SK-N-SH (cell line): ENCODE results near the gene SMIM21. TPM values are rescaled to one million over a fixed set of nuclear protein-coding genes. Genes with fewer than 3 reads are reported as not detected.

Experiments
- CTCF ChIA-PET: fragments of 300-600, 350-600 bp; formaldehyde crosslinking; extraction: SDS; loops from one replicate; lab custom pipeline; 2021; lab: Yijun Ruan, JAX
- POLR2A ChIA-PET: fragments of 350-600 bp; sonication (Branson Sonifier 250); formaldehyde crosslinking; extraction: SDS; loops from one replicate; lab custom pipeline; 2020; ENCODE audit warnings: antibody characterized with exemption, inconsistent platforms; lab: Yijun Ruan, JAX
- DNase-seq: peaks from one replicate; pipeline ENCODE4 v3.0.0; 2012
- H2AFZ ChIP-seq: fragments of 200-600 bp; sonication (generic); 2 replicates; pipeline ENCODE4 v1.8.1; 2016; ENCODE audit warnings: antibody characterized with exemption, mild to moderate bottlenecking, low read depth
- H3F3A ChIP-seq: fragments of 200-600 bp; sonication (generic); replicated peaks from 2 replicates; pipeline ENCODE3; 2016; ENCODE audit warnings: antibody characterized with exemption, mild to moderate bottlenecking; ENCODE audit not compliant: insufficient read depth
- H3K27ac ChIP-seq, 2 experiments: fragments of 200-500 bp in 1 of 2; fragments of 200-600 bp in 1 of 2; sonication (Bioruptor generic) in 1 of 2; sonication (generic), shearing (Covaris generic) in 1 of 2; 2 replicates each; pipeline versions ENCODE4 v1.5.1 to v1.6.1; 2014 to 2016; ENCODE audit warnings: low read depth in 2 of 2, inconsistent platforms in 1 of 2, low read length in 1 of 2, mild to moderate bottlenecking in 1 of 2, mixed read lengths in 1 of 2
- H3K27me3 ChIP-seq: fragments of 200-600 bp; sonication (generic), shearing (Covaris generic); 2 replicates; pipeline ENCODE4 v1.6.1; 2016; ENCODE audit warnings: mixed run types; ENCODE audit not compliant: insufficient read depth
- H3K36me3 ChIP-seq, 2 experiments: fragments of 200-500 bp in 1 of 2; fragments of 200-600 bp in 1 of 2; sonication (Bioruptor generic) in 1 of 2; sonication (generic) in 1 of 2; replicated peaks in 1 of 2; 2 replicates each; pipeline versions ENCODE3 to v1.5.1; 2014 to 2016; ENCODE audit warnings: low read length in 1 of 2, mild to moderate bottlenecking in 1 of 2; ENCODE audit not compliant: insufficient read depth in 2 of 2, control insufficient read depth in 1 of 2
- H3K4me1 ChIP-seq, 2 experiments: fragments of 200-500 bp in 1 of 2; fragments of 200-600 bp in 1 of 2; sonication (Bioruptor generic) in 1 of 2; sonication (generic), shearing (Covaris generic) in 1 of 2; 2 replicates each; pipeline versions ENCODE4 v1.5.1 to v1.6.1; 2014 to 2016; ENCODE audit warnings: low read depth in 1 of 2, low read length in 1 of 2, mixed run types in 1 of 2; ENCODE audit not compliant: insufficient read depth in 2 of 2, control insufficient read depth in 1 of 2
- H3K4me2 ChIP-seq: fragments of 200-600 bp; sonication (generic), shearing (Covaris generic); 2 replicates; pipeline ENCODE4 v1.6.1; 2017; ENCODE audit warnings: mixed run types
- H3K4me3 ChIP-seq, 2 experiments: fragments of 200-500 bp in 1 of 2; fragments of 200-600 bp in 1 of 2; sonication (Bioruptor generic) in 1 of 2; sonication (generic), shearing (Covaris generic) in 1 of 2; 2 replicates each; pipeline versions ENCODE4 v1.5.1 to v1.8.1; 2014 to 2016; ENCODE audit warnings: low read depth in 2 of 2, inconsistent platforms in 1 of 2, low read length in 1 of 2, mild to moderate bottlenecking in 1 of 2, mixed read lengths in 1 of 2, moderate library complexity in 1 of 2
- H3K79me2 ChIP-seq: fragments of 200-600 bp; sonication (generic); 2 replicates; pipeline ENCODE4 v1.8.1; 2017; ENCODE audit warnings: mild to moderate bottlenecking; ENCODE audit not compliant: insufficient read depth
- H3K9ac ChIP-seq: fragments of 200-600 bp; sonication (generic); 2 replicates; pipeline ENCODE4 v1.6.1; 2017; ENCODE audit warnings: mixed run types
- H3K9me2 ChIP-seq: fragments of 200-600 bp; sonication (generic); 2 replicates; pipeline ENCODE4 v1.6.1; 2017; ENCODE audit warnings: mixed run types
- H3K9me3 ChIP-seq: fragments of 200-600 bp; sonication (generic); 2 replicates; pipeline ENCODE4 v1.6.1; 2017; ENCODE audit warnings: mixed run types, mild to moderate bottlenecking, moderate library complexity
- H4K20me1 ChIP-seq: fragments of 200-600 bp; sonication (generic); 2 replicates; pipeline ENCODE4 v1.6.1; 2017; ENCODE audit warnings: mild to moderate bottlenecking, mixed run types; ENCODE audit not compliant: insufficient read depth
- CTCF ChIP-seq: fragments of 200-600 bp; sonication (generic); IDR thresholded peaks from 2 replicates; pipeline ENCODE4 v1.6.1; 2017; ENCODE audit warnings: antibody characterized with exemption, mild to moderate bottlenecking, moderate library complexity
- ELF1 ChIP-seq: IDR thresholded peaks from 2 replicates; pipeline ENCODE4 v1.4.0; 2012
- EZH2phosphoT487 ChIP-seq: fragments of 200-600 bp; sonication (generic); IDR thresholded peaks from 2 replicates; pipeline ENCODE4 v1.6.1; 2017; ENCODE audit warnings: low read depth, mixed run types, mild to moderate bottlenecking, antibody characterized with exemption, moderate library complexity, borderline replicate concordance
- FOSL2 ChIP-seq: IDR thresholded peaks from 2 replicates; pipeline ENCODE4 v1.4.0; 2012; ENCODE audit warnings: low read depth, mild to moderate bottlenecking, moderate library complexity, borderline replicate concordance
- FOXM1 ChIP-seq: IDR thresholded peaks from 2 replicates; pipeline ENCODE4 v1.4.0; 2012; ENCODE audit warnings: low read depth, mild to moderate bottlenecking
- IRF3 ChIP-seq: fragments of 150-350 bp; IDR thresholded peaks from 2 replicates; pipeline ENCODE4 v1.6.1; 2016; ENCODE audit warnings: mild to moderate bottlenecking, low read depth, low read length
- MAX ChIP-seq: IDR thresholded peaks from 2 replicates; pipeline ENCODE4 v1.4.0; 2012; ENCODE audit warnings: low read depth
- RCOR1 ChIP-seq: fragments of 150-350 bp; IDR thresholded peaks from 2 replicates; pipeline ENCODE4 v1.6.1; 2017; ENCODE audit warnings: antibody characterized with exemption, low read length
- REST ChIP-seq: IDR thresholded peaks from 2 replicates; pipeline ENCODE4 v1.6.1; 2012; ENCODE audit warnings: mild to moderate bottlenecking, low read depth, low read length, moderate library complexity
- SIN3A ChIP-seq: IDR thresholded peaks from 2 replicates; pipeline ENCODE4 v1.6.1; 2012; ENCODE audit warnings: low read depth, mild to moderate bottlenecking, low read length, moderate library complexity, borderline replicate concordance
- TCF12 ChIP-seq: IDR thresholded peaks from 2 replicates; pipeline ENCODE4 v1.4.0; 2012
- TEAD4 ChIP-seq: IDR thresholded peaks from 2 replicates; pipeline ENCODE4 v1.4.0; 2012; ENCODE audit warnings: mild to moderate bottlenecking, borderline replicate concordance; ENCODE audit not compliant: insufficient read depth
- USF2 ChIP-seq: fragments of 150-350 bp; IDR thresholded peaks from 2 replicates; pipeline ENCODE4 v1.6.1; 2017; ENCODE audit warnings: antibody characterized with exemption, low read length, low read depth, borderline replicate concordance
- YY1 ChIP-seq: IDR thresholded peaks from 2 replicates; pipeline ENCODE4 v1.4.0; 2012; ENCODE audit warnings: low read depth, mild to moderate bottlenecking
- ZBTB33 ChIP-seq: IDR thresholded peaks from 2 replicates; pipeline ENCODE4 v1.4.0; 2012; ENCODE audit warnings: low read depth, borderline replicate concordance
- WGBS: methylation state at CpG from one replicate; pipeline ENCODE4 v1.1.6; 2017; ENCODE audit warnings: low lambda C conversion rate; 5-methylcytosine and 5-hydroxymethylcytosine counted together
- polyA plus RNA-seq, 3 experiments: library from polyadenylated mRNA; depleted of rRNA; stranded (reverse); fragments of >200 nt; gene quantifications; 2 replicates each; pipeline ENCODE4 v1.2.3, GENCODE V29; 2012

The SMIM21 gene
- not detected in 2 replicates for polyA plus RNA-seq (2012; rRNA removed)
- not detected in 2 replicates for polyA plus RNA-seq (2012; cell fraction: cytosol; rRNA removed)
- not detected in 2 replicates for polyA plus RNA-seq (2012; cell fraction: nucleus; rRNA removed)

- Histone ChIP-seq H3K27ac (no peak within 1 kb of the TSS), H3K36me3 (no peaks in the 10 kb centered on the region), H4K20me1 (no peaks in the 10 kb centered on the region), H3K9ac (no peak within 1 kb of the TSS), H3K9me2 (no peaks in the 10 kb centered on the region), H3K27me3 (peaks cover 5% of the 10 kb centered on the region; the same call in 1 of the 2 replicates), H3K79me2 (no peaks in the 10 kb centered on the region), H3K9me3 (no peaks in the 10 kb centered on the region), H3K4me1 (no peaks in the 10 kb centered on the region), H3K4me2 (no peak within 1 kb of the TSS), H3K4me3 (no peak within 1 kb of the TSS), H3F3A (no peaks in the 10 kb centered on the region), H2AFZ (no peak within 1 kb of the TSS)
- no peak for DNase-seq
- TF ChIP-seq ELF1 (no peak), MAX (no peak), FOSL2 (no peak), TCF12 (no peak), CTCF (no peak), TEAD4 (no peak), SIN3A (no peak), EZH2phosphoT487 (no peak), USF2 (no peak), ZBTB33 (no peak), IRF3 (no peak), RCOR1 (no peak), REST (no peak), FOXM1 (no peak), YY1 (no peak)
- WGBS = 70% methylated on average over 4 of the region's 4 CpGs
- CTCF ChIA-PET = interaction anchor here (1.0 kb wide), 1 partner anchor 12 kb away, joined by 3 read pairs; no protein-coding TSS in a partner anchor
- POLR2A ChIA-PET = no interaction called here
Measured at GRCh38 chr18:75427603-75428002, at the start of gene SMIM21. Gene SMIM21, minus strand, starts transcription at chr18:75427703. Its CDS starts 140 bp downstream, at chr18:75427563.
